ENCODE measurements around the gene CDK14.

CDK14 gene

GRCh38 chr7:90931986-90932916, 336.1 kb downstream of the CDK14 start:
- Histone ChIP-seq H3K4me3 (ENCODE audit: low read depth, low read length) (no peak overlapping the region), H3K9me3 (no peaks in the 10 kb centered on the region), H3K27me3 (no peaks in the 10 kb centered on the region), H3K36me3 (no peaks in the 10 kb centered on the region), H3K4me1 (no peaks in the 10 kb centered on the region)
- TF ChIP-seq CTCF (IDR thresholded peaks at IDR 0.05; ENCODE audit: low read depth, low read length) = no peak
- DNase-seq = no peak

GRCh38 chr7:90933041-90933440, 336.9 kb downstream of the CDK14 start:
- no peaks in the 10 kb centered on the region for H3K27me3 ChIP-seq
- H3K4me1 ChIP-seq = no peaks in the 10 kb centered on the region
- H3K9me3 ChIP-seq = no peaks in the 10 kb centered on the region
- H3K36me3 ChIP-seq = no peaks in the 10 kb centered on the region
- DNase-seq = no peak
- TF ChIP-seq CTCF (IDR thresholded peaks at IDR 0.05; ENCODE audit: low read depth, low read length) = no peak
- no peak overlapping the region for H3K4me3 ChIP-seq (ENCODE audit: low read depth, low read length)

- Histone ChIP-seq H3K9me3 (no peaks in the 10 kb centered on the region), H3K27me3 (no peaks in the 10 kb centered on the region), H3K4me3 (ENCODE audit: low read depth, low read length) (no peak overlapping the region), H3K36me3 (no peaks in the 10 kb centered on the region), H3K4me1 (no peaks in the 10 kb centered on the region)
- TF ChIP-seq CTCF (IDR thresholded peaks at IDR 0.05; ENCODE audit: low read depth, low read length) = no peak
- no peak for DNase-seq
Measured at GRCh38 chr7:90933984-90934383, 337.9 kb downstream of the CDK14 start.

- no peak for TF ChIP-seq CTCF (IDR thresholded peaks at IDR 0.05; ENCODE audit: low read depth, low read length)
- Histone ChIP-seq H3K36me3 (no peaks in the 10 kb centered on the region), H3K4me1 (no peaks in the 10 kb centered on the region), H3K9me3 (no peaks in the 10 kb centered on the region), H3K27me3 (no peaks in the 10 kb centered on the region), H3K4me3 (ENCODE audit: low read depth, low read length) (no peak overlapping the region)
- no peak for DNase-seq
Measured at GRCh38 chr7:90938371-90938770, 342.2 kb downstream of the CDK14 start.

- H3K4me3 ChIP-seq (ENCODE audit: low read depth, low read length) = no peak overlapping the region
- TF ChIP-seq CTCF (IDR thresholded peaks at IDR 0.05; ENCODE audit: low read depth, low read length) = no peak
- H3K27me3 ChIP-seq = no peaks in the 10 kb centered on the region
- H3K4me1 ChIP-seq = no peaks in the 10 kb centered on the region
- H3K36me3 ChIP-seq = no peaks in the 10 kb centered on the region
- no peaks in the 10 kb centered on the region for H3K9me3 ChIP-seq
- no peak for DNase-seq
Measured at GRCh38 chr7:90939666-90940065, 343.5 kb downstream of the CDK14 start.

- DNase-seq = no peak
- H3K36me3 ChIP-seq = no peaks in the 10 kb centered on the region
- no peak for TF ChIP-seq CTCF (IDR thresholded peaks at IDR 0.05; ENCODE audit: low read depth, low read length)
- H3K9me3 ChIP-seq = no peaks in the 10 kb centered on the region
- H3K4me1 ChIP-seq = no peaks in the 10 kb centered on the region
- no peaks in the 10 kb centered on the region for H3K27me3 ChIP-seq
- no peak overlapping the region for H3K4me3 ChIP-seq (ENCODE audit: low read depth, low read length)
Measured at GRCh38 chr7:90944021-90944420, 347.9 kb downstream of the CDK14 start.

All from BE2C (cell line).